ENCODE results near the gene ADGRG3. TPM values are rescaled to one million over a fixed set of nuclear protein-coding genes. Genes with fewer than 3 reads are reported as not detected.

ADGRG3 gene
- total RNA-seq, 1 donor from 2014 or later: not detected

DNA sequence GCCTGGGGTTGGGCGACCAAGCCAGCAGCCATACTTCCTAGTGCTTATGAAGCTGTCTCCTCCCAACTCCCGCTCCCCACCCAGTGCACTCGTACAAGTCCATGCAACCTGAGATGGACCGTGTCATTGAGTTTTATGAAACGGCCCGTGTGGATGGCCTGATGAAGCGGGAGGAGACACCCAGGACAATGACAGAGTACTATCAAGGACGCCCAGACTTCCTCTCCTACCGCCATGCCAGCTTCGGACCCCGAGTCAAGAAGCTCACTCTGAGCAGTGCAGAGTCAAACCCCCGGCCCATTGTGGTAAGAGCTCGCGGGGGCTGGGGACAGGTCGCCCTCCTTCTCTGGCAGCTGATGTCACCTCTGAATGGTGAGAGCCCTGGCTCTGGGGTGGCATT, 56.4 kb downstream of the ADGRG3 start:
- TF ChIP-seq CTCF (IDR thresholded peaks at IDR 0.05): no peak
- no peak overlapping the region for H3K27ac Mint-ChIP-seq (ENCODE audit: unreplicated experiment)
- no peaks in the 10 kb centered on the region for H3K9me3 Mint-ChIP-seq (ENCODE audit: unreplicated experiment)
- H3K4me3 Mint-ChIP-seq (ENCODE audit: unreplicated experiment): no peak overlapping the region
- H3K27me3 Mint-ChIP-seq (ENCODE audit: unreplicated experiment): no peaks in the 10 kb centered on the region
- no peaks in the 10 kb centered on the region for H3K36me3 Mint-ChIP-seq (ENCODE audit: unreplicated experiment)
- no peaks in the 10 kb centered on the region for H3K4me1 Mint-ChIP-seq (ENCODE audit: unreplicated experiment)
- DNase-seq (ENCODE audit: extremely low spot score, unreplicated experiment): no peak

DNA sequence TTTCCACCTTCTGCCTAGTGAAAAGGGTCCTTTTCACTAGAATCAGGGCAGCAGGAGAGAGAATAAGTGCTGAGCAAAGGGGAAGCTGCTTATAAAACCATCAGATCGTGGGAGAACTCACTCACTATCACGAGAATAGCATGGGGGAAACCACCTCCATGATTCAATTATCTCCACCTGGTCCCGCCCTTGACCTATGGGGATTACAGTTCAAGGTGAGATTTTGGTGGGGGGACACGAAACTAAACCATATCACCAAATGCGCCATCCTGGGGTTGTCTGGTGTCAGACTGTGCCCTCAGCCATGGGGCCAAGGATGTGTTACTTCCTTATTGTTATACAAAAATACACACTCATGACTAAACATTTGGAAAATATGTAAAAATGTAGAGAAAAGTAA, 57.0 kb downstream of the ADGRG3 start:
- no peak for TF ChIP-seq CTCF (IDR thresholded peaks at IDR 0.05)
- Mint-ChIP-seq H3K27ac (ENCODE audit: unreplicated experiment) (no peak overlapping the region), H3K4me1 (ENCODE audit: unreplicated experiment) (no peaks in the 10 kb centered on the region), H3K36me3 (ENCODE audit: unreplicated experiment) (no peaks in the 10 kb centered on the region), H3K4me3 (ENCODE audit: unreplicated experiment) (no peak overlapping the region), H3K27me3 (ENCODE audit: unreplicated experiment) (no peaks in the 10 kb centered on the region), H3K9me3 (ENCODE audit: unreplicated experiment) (no peaks in the 10 kb centered on the region)
- no peak for DNase-seq (ENCODE audit: extremely low spot score, unreplicated experiment)

DNA sequence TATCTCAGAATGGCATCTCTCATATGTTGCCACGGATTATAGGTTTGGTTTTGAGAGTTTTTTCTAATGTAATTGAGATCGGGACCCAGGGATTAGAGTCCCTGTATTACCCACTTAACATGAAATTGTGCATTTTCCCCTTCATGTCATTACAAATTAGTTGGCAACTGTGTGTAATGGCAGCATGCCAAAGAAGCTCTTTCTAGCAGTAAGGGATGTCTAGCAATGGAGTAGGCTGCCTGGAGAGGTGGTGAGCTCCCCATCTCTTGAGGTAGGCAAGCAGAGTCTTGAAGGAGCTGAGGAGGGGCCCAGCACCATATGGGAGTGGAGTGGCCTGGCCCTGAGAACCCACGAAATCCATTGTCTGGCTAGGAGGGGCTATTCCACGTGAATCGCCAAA, 57.4 kb downstream of the ADGRG3 start:
- Mint-ChIP-seq H3K27ac (ENCODE audit: unreplicated experiment) (no peak overlapping the region), H3K9me3 (ENCODE audit: unreplicated experiment) (no peaks in the 10 kb centered on the region), H3K4me3 (ENCODE audit: unreplicated experiment) (no peak overlapping the region), H3K27me3 (ENCODE audit: unreplicated experiment) (no peaks in the 10 kb centered on the region), H3K4me1 (ENCODE audit: unreplicated experiment) (no peaks in the 10 kb centered on the region), H3K36me3 (ENCODE audit: unreplicated experiment) (no peaks in the 10 kb centered on the region)
- DNase-seq (ENCODE audit: extremely low spot score, unreplicated experiment): no peak
- TF ChIP-seq CTCF (IDR thresholded peaks at IDR 0.05): no peak

DNA sequence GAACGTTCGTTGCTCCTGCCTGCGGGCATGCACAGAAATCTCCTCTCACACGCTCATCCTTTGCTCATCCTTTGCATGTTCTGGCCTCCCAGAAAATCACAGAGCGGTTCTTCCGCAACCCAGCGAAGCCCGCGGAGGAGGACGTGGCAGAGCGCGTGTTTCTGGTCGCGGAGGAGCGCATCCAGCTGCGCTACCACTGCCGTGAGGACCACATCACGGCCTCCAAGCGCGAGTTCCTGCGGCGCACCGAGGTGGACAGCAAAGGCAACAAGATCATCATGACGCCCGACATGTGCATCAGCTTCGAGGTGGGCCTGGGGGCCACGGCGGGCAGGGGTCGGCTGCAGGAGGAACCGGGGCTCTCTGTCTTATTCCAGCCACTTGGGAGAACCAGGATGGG, 57.9 kb downstream of the ADGRG3 start:
- Mint-ChIP-seq H3K27me3 (ENCODE audit: unreplicated experiment) (no peaks in the 10 kb centered on the region), H3K4me3 (ENCODE audit: unreplicated experiment) (no peak overlapping the region), H3K27ac (ENCODE audit: unreplicated experiment) (no peak overlapping the region), H3K9me3 (ENCODE audit: unreplicated experiment) (no peaks in the 10 kb centered on the region), H3K4me1 (ENCODE audit: unreplicated experiment) (no peaks in the 10 kb centered on the region), H3K36me3 (ENCODE audit: unreplicated experiment) (no peaks in the 10 kb centered on the region)
- TF ChIP-seq CTCF (IDR thresholded peaks at IDR 0.05): no peak
- no peak for DNase-seq (ENCODE audit: extremely low spot score, unreplicated experiment)

GRCh38 chr16:57726433-57726947, 58.4 kb downstream of the ADGRG3 start:
- Mint-ChIP-seq H3K27me3 (ENCODE audit: unreplicated experiment) (no peaks in the 10 kb centered on the region), H3K36me3 (ENCODE audit: unreplicated experiment) (no peaks in the 10 kb centered on the region), H3K9me3 (ENCODE audit: unreplicated experiment) (no peaks in the 10 kb centered on the region), H3K4me1 (ENCODE audit: unreplicated experiment) (no peaks in the 10 kb centered on the region), H3K4me3 (ENCODE audit: unreplicated experiment) (no peak overlapping the region), H3K27ac (ENCODE audit: unreplicated experiment) (no peak overlapping the region)
- DNase-seq (ENCODE audit: extremely low spot score, unreplicated experiment): no peak
- TF ChIP-seq CTCF (IDR thresholded peaks at IDR 0.05): no peak

All from osteocyte (in vitro differentiated cells).